Neural cell (in vitro differentiated cells): ENCODE data around the gene CCDC196. TPM values are rescaled to one million over a fixed set of nuclear protein-coding genes. Genes with fewer than 3 reads are reported as not detected.

Experiments used
- H2AFZ ChIP-seq: fragments of 200-600, 300-800 bp; sonication (generic), shearing (Covaris generic); 2 replicates; pipeline ENCODE4 v1.6.0; 2014; ENCODE audit warnings: low read depth, mild to moderate bottlenecking, antibody characterized with exemption, low read length, moderate library complexity
- H3F3A ChIP-seq: fragments of 200-600 bp; shearing (Covaris generic); 2 replicates; pipeline ENCODE4 v1.6.1; 2016; ENCODE audit warnings: mild to moderate bottlenecking, moderate library complexity, mixed read lengths, antibody characterized with exemption, low read length; ENCODE audit not compliant: insufficient read depth, poor library complexity, severe bottlenecking
- H3K27ac ChIP-seq: fragments of 200-600, 300-800 bp; sonication (generic), shearing (Covaris generic); 2 replicates; pipeline ENCODE4 v1.5.1; 2014; ENCODE audit warnings: mild to moderate bottlenecking, low read length, moderate library complexity
- H3K27me3 ChIP-seq: fragments of 300-800, 200-600 bp; sonication (generic), shearing (Covaris generic); 2 replicates; pipeline ENCODE4 v1.6.0; 2014; ENCODE audit warnings: mild to moderate bottlenecking, low read depth, low read length, moderate library complexity; ENCODE audit not compliant: insufficient read depth
- H3K36me3 ChIP-seq: fragments of 300-800, 200-600 bp; sonication (generic), shearing (Covaris generic); 2 replicates; pipeline ENCODE4 v1.5.1; 2014; ENCODE audit warnings: mild to moderate bottlenecking, antibody characterized with exemption, low read length, moderate library complexity; ENCODE audit not compliant: insufficient read depth
- H3K4me2 ChIP-seq: fragments of 300-800, 200-600 bp; sonication (generic), shearing (Covaris generic); 2 replicates; pipeline ENCODE4 v1.6.0; 2014; ENCODE audit warnings: mild to moderate bottlenecking, low read length
- H3K4me3 ChIP-seq: fragments of 300-800, 200-600 bp; sonication (generic), shearing (Covaris generic); 2 replicates; pipeline ENCODE4 v1.5.1; 2014; ENCODE audit warnings: mild to moderate bottlenecking, low read length, moderate library complexity
- H3K79me2 ChIP-seq: fragments of 200-600 bp; shearing (Covaris generic); replicated peaks from 2 replicates; pipeline ENCODE4 v1.6.0; 2014; ENCODE audit warnings: mild to moderate bottlenecking, low read length, moderate library complexity; ENCODE audit not compliant: insufficient read depth
- H3K9ac ChIP-seq: fragments of 300-800, 200-600 bp; sonication (generic), shearing (Covaris generic); 2 replicates; pipeline ENCODE4 v1.6.1; 2016; ENCODE audit warnings: mild to moderate bottlenecking, low read length, mixed read lengths
- H3K9me2 ChIP-seq: fragments of 200-600 bp; shearing (Covaris generic); 2 replicates; pipeline ENCODE4 v1.6.1; 2016; ENCODE audit warnings: mild to moderate bottlenecking, low read length, mixed read lengths; ENCODE audit not compliant: insufficient read depth
- H3K9me3 ChIP-seq: fragments of 200-600, 300-800 bp; sonication (generic), shearing (Covaris generic); 2 replicates; pipeline ENCODE4 v1.6.1; 2016; ENCODE audit warnings: mild to moderate bottlenecking, mixed run types, low read length, moderate library complexity, mixed read lengths
- H4K20me1 ChIP-seq: fragments of 200-600 bp; shearing (Covaris generic); 2 replicates; pipeline ENCODE4 v1.6.1; 2016; ENCODE audit warnings: mild to moderate bottlenecking, mixed run types; ENCODE audit not compliant: insufficient read depth
- EP300 ChIP-seq: fragments of 450-650 bp; conservative IDR thresholded peaks from 2 replicates; pipeline ENCODE4 v1.6.1; 2014; ENCODE audit warnings: antibody characterized with exemption, mild to moderate bottlenecking, moderate library complexity; ENCODE audit not compliant: poor library complexity, severe bottlenecking
- EZH2 ChIP-seq: fragments of 200-600, 300-800 bp; shearing (Covaris generic), sonication (generic); IDR thresholded peaks from 2 replicates; pipeline ENCODE4 v1.6.1; 2014; ENCODE audit warnings: antibody characterized with exemption, low read length, borderline replicate concordance, mild to moderate bottlenecking; ENCODE audit not compliant: insufficient read depth, poor library complexity, severe bottlenecking
- MXI1 ChIP-seq: fragments of 450-650 bp; conservative IDR thresholded peaks from 2 replicates; pipeline ENCODE4 v1.6.1; 2014; ENCODE audit warnings: antibody characterized with exemption, mild to moderate bottlenecking; ENCODE audit not compliant: poor library complexity, severe bottlenecking
- POLR2AphosphoS5 ChIP-seq: IDR thresholded peaks from 2 replicates; pipeline ENCODE4 v1.6.1; 2012
- RAD21 ChIP-seq: fragments of 450-650 bp; conservative IDR thresholded peaks from 2 replicates; pipeline ENCODE4 v1.6.1; 2014; ENCODE audit warnings: antibody characterized with exemption, mild to moderate bottlenecking, moderate library complexity
- SMC3 ChIP-seq: fragments of 450-650 bp; conservative IDR thresholded peaks from 2 replicates; pipeline ENCODE4 v1.6.1; 2014; ENCODE audit warnings: antibody characterized with exemption, mild to moderate bottlenecking, moderate library complexity; ENCODE audit not compliant: poor library complexity
- TAF1 ChIP-seq: IDR thresholded peaks from 2 replicates; pipeline ENCODE4 v1.6.1; 2012; ENCODE audit warnings: low read depth
- polyA plus RNA-seq: library from polyadenylated mRNA; depleted of rRNA; stranded (reverse); fragments of >200 nt; gene quantifications from 2 replicates; pipeline ENCODE4 v1.2.3, GENCODE V29; 2014
- TF ChIP-seq, protein P1 (sequence below): fragments of 450-650 bp; IDR thresholded peaks from 2 replicates; pipeline ENCODE4 v1.5.1; 2014; ENCODE audit warnings: antibody characterized with exemption, mild to moderate bottlenecking, moderate library complexity; ENCODE audit not compliant: poor library complexity, severe bottlenecking
- TF ChIP-seq, protein P2 (sequence below): IDR thresholded peaks from 2 replicates; pipeline ENCODE4 v1.6.1; 2012; ENCODE audit warnings: borderline replicate concordance

The CCDC196 gene
- polyA plus RNA-seq, 1 donor from 2014 or later: not detected

DNA sequence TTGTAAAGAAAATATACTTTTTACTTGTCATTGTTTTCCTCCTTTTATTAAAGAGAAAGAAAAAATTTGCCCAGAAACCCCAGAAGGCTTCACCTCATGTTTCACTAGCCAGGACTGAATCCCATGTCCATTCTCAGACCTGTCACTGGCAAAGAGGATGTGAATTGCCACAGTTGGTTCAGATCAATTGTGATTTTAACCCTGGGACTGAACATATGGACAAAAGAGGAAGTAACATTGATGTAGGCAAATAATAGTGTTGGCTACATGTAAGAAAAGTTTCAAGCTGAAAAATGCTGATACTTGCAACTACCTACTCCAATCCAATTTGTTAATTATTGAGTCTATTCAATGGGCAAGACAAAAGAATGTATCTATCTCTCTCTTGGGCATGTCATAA is 8.6 kb upstream of the CCDC196 start:
- H3K27me3 ChIP-seq: no peaks in the 10 kb centered on the region
- TF ChIP-seq, protein P1, sequence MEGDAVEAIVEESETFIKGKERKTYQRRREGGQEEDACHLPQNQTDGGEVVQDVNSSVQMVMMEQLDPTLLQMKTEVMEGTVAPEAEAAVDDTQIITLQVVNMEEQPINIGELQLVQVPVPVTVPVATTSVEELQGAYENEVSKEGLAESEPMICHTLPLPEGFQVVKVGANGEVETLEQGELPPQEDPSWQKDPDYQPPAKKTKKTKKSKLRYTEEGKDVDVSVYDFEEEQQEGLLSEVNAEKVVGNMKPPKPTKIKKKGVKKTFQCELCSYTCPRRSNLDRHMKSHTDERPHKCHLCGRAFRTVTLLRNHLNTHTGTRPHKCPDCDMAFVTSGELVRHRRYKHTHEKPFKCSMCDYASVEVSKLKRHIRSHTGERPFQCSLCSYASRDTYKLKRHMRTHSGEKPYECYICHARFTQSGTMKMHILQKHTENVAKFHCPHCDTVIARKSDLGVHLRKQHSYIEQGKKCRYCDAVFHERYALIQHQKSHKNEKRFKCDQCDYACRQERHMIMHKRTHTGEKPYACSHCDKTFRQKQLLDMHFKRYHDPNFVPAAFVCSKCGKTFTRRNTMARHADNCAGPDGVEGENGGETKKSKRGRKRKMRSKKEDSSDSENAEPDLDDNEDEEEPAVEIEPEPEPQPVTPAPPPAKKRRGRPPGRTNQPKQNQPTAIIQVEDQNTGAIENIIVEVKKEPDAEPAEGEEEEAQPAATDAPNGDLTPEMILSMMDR: no peak
- no peak for TF ChIP-seq MXI1
- no peak for TF ChIP-seq EP300
- no peak for TF ChIP-seq POLR2AphosphoS5
- TF ChIP-seq SMC3: no peak
- no peak for TF ChIP-seq TAF1
- TF ChIP-seq RAD21: no peak
- TF ChIP-seq EZH2: no peak
- TF ChIP-seq, protein P2, sequence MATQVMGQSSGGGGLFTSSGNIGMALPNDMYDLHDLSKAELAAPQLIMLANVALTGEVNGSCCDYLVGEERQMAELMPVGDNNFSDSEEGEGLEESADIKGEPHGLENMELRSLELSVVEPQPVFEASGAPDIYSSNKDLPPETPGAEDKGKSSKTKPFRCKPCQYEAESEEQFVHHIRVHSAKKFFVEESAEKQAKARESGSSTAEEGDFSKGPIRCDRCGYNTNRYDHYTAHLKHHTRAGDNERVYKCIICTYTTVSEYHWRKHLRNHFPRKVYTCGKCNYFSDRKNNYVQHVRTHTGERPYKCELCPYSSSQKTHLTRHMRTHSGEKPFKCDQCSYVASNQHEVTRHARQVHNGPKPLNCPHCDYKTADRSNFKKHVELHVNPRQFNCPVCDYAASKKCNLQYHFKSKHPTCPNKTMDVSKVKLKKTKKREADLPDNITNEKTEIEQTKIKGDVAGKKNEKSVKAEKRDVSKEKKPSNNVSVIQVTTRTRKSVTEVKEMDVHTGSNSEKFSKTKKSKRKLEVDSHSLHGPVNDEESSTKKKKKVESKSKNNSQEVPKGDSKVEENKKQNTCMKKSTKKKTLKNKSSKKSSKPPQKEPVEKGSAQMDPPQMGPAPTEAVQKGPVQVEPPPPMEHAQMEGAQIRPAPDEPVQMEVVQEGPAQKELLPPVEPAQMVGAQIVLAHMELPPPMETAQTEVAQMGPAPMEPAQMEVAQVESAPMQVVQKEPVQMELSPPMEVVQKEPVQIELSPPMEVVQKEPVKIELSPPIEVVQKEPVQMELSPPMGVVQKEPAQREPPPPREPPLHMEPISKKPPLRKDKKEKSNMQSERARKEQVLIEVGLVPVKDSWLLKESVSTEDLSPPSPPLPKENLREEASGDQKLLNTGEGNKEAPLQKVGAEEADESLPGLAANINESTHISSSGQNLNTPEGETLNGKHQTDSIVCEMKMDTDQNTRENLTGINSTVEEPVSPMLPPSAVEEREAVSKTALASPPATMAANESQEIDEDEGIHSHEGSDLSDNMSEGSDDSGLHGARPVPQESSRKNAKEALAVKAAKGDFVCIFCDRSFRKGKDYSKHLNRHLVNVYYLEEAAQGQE: no peak
- H3K36me3 ChIP-seq: no peaks in the 10 kb centered on the region

DNA sequence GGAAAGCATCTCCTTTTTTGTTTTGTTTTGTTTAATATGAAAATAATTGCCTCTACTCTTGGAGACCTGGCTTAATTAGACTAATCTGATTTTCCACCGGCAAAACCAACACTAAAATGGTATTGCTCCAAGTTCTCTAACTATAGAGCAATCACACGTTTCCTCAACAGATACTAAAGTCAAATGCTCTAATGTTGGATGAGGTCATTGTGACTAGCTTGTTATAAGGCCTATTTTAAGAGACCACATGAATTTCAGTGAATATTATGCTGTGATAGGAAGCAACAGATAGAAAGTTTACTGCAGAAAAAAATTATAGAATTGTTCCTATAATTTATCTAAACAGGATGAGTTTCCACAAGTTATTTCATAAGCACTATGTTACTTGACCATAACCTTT is 3.3 kb upstream of the CCDC196 start:
- H3F3A ChIP-seq: no peaks in the 10 kb centered on the region
- no peaks in the 10 kb centered on the region for H3K27me3 ChIP-seq
- H3K36me3 ChIP-seq: no peaks in the 10 kb centered on the region
- H2AFZ ChIP-seq: no peak overlapping the region
- no peaks in the 10 kb centered on the region for H4K20me1 ChIP-seq
- H3K9ac ChIP-seq: no peak overlapping the region
- no peak overlapping the region for H3K27ac ChIP-seq
- H3K4me2 ChIP-seq: no peak overlapping the region
- no peaks in the 10 kb centered on the region for H3K79me2 ChIP-seq
- no peaks in the 10 kb centered on the region for H3K9me2 ChIP-seq
- no peak overlapping the region for H3K4me3 ChIP-seq
- TF ChIP-seq TAF1 (no peak), EZH2 (no peak), SMC3 (no peak), RAD21 (no peak), POLR2AphosphoS5 (no peak), EP300 (no peak), MXI1 (no peak)
- TF ChIP-seq, protein P2: no peak
- TF ChIP-seq, protein P1: no peak
- H3K9me3 ChIP-seq: no peaks in the 10 kb centered on the region

More for the DNA sequence above, 8.6 kb upstream of the CCDC196 start:
- Histone ChIP-seq H2AFZ (no peak overlapping the region), H4K20me1 (no peaks in the 10 kb centered on the region), H3K4me3 (no peak overlapping the region), H3K9ac (no peak overlapping the region), H3K9me2 (no peaks in the 10 kb centered on the region), H3K79me2 (no peaks in the 10 kb centered on the region), H3K4me2 (no peak overlapping the region), H3K27ac (no peak overlapping the region), H3F3A (no peaks in the 10 kb centered on the region), H3K9me3 (no peaks in the 10 kb centered on the region)
